GM19099 (cell line): ENCODE measurements around the gene ADAM33.

Source experiments
- POLR2A ChIP-seq: IDR thresholded peaks from 3 replicates; pipeline ENCODE4 v1.6.1; 2011; ENCODE audit warnings: low read depth; ENCODE audit not compliant: insufficient read length; ENCODE audit errors: extremely low read depth

The ADAM33 gene, protein sequence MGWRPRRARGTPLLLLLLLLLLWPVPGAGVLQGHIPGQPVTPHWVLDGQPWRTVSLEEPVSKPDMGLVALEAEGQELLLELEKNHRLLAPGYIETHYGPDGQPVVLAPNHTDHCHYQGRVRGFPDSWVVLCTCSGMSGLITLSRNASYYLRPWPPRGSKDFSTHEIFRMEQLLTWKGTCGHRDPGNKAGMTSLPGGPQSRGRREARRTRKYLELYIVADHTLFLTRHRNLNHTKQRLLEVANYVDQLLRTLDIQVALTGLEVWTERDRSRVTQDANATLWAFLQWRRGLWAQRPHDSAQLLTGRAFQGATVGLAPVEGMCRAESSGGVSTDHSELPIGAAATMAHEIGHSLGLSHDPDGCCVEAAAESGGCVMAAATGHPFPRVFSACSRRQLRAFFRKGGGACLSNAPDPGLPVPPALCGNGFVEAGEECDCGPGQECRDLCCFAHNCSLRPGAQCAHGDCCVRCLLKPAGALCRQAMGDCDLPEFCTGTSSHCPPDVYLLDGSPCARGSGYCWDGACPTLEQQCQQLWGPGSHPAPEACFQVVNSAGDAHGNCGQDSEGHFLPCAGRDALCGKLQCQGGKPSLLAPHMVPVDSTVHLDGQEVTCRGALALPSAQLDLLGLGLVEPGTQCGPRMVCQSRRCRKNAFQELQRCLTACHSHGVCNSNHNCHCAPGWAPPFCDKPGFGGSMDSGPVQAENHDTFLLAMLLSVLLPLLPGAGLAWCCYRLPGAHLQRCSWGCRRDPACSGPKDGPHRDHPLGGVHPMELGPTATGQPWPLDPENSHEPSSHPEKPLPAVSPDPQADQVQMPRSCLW

DNA sequence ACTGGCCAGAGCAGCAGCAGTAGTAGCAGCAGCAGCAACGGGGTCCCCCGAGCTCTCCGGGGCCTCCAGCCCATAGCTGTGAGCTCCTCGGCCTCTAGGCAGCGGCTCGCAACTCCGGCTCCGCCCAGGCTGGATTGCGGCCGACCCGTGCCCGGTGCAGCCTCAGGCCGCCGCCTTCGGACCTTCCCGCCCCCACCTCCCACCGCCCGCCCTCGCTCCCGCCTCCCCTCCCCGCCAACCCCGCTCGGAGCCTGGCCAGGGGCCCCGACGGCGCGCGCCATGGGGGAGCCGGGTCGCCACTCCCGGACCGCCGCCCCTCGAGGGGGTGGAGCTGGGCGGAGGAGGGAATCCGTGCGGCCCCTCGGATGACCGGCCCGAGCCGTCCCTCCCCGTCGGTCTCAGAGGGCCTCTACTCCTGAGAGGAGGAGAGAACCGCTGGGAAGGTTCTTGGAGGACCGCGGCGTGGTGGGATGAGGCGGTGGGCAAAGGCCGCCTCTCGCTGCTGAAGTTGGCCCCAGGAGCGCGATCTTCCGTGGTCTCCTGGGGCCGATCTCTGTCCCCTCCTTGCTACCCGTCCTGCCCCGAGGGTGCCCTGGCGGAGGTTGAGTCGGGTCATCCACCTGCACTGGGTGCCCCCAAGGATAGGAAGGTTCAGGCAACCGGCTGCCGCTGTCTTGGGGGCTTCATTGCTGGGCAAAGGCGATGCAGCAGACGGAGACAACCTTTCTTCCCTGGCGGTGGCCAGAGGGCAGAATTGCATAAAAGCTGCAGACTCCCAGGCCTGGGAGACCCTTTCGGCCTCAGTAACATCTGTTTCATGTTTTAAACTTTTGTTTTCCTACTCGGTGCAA is at the start of gene ADAM33:
Gene ADAM33 (minus strand): TSS at position 80 of the 851 bp plus-strand sequence. CDS start 6 bp downstream, at position 74.
- no peak for TF ChIP-seq POLR2A

DNA sequence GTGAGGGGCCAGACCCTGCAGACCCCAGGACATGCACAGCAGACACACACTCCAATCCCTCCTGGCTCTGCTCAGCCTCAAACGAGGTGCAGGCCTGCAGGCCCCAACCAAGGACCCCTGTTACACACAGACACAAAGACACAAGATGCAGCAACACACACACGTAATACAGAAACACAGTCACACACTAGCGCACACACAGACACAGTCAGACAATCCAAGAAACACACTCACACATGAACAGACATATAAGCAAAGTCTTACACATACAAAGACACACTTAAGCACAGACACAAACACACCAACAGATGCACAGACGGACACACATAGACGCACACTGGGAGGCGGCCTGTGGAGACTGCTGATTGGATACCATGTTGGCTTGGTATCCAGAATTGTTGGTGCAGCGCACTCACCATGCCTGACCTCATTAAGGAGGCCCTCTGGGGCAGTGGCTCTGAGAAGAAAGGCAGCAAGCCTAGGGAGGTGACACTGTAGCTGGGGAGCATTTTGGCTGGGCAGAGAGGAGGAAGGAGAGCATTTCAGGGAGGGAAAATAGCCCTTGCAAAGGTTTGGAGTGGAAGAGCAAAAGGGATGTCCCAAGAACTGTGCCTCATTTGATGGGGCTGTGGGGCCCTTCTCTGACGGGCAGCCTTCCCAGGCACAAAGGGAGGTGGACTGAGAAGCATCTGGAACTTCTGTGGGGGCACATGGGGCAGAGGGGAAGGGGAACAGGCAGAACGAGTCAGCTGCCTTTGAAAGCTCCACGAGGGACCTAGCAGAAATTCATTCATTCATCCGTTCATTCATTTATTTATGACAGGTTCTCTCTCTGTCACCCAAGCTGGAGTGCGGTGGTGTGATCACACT is 49.2 kb upstream of the ADAM33 start:
- TF ChIP-seq POLR2A, result no peak

DNA sequence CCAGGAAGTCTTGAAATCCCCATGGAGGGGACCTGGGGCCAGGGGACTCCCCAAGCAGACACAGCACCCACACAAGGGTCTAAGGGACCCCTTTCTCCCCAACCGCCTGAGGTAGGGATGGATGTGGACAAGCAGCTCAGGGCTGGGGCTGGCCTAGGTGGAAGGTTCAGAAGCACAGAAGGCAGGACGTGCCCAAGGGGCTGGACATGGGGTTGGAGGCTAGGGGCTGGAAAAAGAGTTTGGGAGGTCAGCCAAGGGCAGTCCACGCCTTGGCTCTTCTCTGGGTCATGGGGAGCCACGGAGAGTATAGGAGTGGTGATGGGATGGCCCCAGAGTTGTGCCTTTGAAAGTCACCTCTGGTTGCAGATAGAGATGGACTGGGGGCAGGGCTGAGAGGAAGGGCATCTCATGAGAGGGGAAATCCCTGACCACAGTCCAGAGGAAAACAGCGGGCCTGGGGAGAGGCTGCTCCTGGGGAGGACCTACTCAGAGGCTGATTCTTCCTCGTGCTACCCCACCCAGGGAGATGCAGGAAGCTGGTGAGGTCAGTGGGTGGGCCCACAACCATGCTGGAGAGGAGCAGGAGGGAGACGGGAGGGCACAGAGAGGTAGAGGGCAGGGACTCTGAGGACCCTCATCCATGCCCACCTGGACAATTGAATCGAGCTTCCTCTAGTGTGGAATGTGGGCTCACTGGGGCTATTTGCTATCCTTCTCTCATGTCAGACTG is 48.2 kb upstream of the ADAM33 start:
- TF ChIP-seq POLR2A, result no peak

DNA sequence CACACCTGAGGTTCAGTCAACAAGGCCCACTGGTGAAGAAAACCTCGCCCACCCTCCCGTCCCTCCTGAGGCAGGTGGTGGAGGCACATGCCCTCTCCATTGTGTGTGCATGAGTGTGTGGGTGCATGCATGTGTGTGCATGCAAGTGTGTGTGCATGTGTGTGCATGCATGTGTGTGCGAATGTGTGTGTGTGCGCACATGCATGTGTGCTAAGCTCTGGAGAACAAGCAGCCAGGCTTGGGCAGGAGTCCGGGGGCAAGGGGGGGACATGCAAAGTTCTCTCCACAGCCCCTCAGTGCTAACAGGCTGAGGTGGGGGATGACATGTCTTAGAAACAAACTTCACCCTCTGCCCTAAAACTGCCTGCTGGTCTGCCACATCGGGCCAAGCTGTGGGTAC is 47.6 kb upstream of the ADAM33 start:
- no peak for TF ChIP-seq POLR2A

DNA sequence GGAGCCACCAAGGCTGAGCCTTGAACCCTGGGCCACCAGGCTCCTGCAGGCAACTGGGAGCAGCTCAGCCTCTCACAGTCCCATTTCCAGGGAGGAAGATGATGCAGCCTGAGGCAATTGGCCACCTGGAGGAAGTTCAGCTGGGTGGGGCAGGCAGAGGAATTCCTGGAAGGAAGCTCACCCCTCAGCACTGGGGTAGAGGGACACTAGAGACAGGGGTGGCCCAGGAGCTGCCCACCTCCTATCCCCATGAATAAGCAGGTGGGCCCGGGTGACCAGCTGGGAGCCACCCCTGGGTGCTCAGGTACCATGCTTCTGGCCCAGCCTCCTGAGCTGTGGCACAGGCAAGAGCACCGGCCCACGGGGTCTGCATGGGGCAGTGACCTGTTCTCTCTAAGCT is 47.1 kb upstream of the ADAM33 start:
- TF ChIP-seq POLR2A, result no peak

DNA sequence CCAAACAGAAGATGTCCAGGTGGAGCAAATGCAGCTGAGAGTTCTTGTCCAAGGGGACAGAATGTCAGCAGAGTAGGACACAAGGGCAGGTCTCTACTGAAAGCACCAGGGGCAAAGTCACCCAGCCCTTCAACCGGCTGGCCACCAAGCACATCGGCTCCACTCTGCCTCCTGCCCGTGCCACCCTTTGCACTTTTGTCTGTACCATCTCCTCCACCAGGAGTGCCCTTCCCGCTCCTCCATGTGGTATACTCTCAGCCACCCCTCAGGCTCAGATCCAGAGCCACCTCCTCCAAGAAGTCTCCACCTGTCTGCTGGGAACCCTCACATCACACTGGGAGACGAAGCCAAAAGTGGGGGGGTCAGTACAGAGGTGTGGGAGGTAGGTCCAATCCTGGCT is 46.5 kb upstream of the ADAM33 start:
- no peak for TF ChIP-seq POLR2A

DNA sequence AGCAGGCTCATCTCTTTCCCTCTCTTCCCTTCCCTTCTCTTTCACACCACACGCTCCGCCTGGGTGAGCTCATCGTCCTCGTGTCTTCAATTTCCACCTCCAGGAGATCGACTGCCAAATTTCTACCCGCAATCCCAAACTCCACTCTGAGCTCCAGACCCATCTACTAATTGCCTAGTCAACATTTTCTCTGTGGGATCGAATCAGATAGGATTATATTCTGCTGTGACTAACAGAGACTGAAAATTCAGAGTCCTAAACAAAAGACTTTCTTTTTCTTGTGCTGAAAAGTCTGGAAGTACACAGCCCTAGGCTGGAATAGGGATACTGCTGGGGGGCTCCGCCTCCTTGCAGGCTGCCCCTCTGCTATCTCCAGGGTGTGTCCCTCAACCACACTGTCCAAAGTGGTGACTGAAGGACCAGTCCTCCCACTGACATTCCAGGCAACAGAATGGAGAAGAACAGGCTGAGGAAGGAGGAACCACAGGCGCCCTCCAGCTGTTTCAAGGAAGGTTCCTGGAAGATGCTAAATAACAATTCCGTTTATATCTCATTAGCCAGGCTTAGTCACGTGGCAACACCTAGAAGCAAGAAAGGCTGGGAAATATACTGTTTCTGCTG is 45.7 kb upstream of the ADAM33 start:
- no peak for TF ChIP-seq POLR2A

DNA sequence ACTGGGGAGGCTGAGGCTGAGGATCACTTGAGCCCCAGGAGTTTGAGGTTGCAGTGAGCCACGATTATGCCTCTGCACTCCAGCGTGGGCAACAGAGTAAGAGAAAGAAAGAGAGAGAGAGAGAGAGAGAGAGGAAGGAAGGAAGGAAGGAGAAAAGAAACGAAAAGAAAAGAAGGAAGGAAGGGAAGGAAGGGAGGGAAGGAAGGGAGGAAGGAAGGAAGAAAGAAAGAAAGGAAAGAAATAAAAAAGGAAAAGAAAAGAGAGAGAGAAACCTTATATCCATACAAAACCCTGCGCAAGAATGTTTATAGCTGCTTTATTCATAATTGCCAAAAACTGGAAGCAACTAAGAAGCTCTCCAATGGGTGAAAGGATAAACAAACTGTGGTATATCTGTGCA is 42.5 kb upstream of the ADAM33 start:
- no peak for TF ChIP-seq POLR2A

DNA sequence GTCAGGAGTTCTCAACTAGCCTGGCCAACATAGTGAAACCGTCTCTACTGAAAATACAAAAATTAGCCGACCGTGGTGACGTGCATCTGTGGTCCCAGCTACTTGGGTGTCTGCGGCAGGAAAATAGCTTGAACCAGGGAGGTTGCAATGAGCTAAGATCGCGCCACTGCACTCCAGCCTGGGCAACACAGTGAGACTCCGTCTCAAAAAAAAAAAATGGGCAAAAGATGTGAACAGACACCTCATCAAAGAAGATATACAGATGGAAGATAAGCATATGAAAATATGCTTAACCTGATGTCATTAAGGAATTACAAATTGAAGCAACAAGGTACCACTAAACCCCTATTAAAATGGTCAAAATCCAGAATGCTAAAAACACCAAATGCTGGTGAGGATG is 41.5 kb upstream of the ADAM33 start:
- TF ChIP-seq POLR2A, result no peak

DNA sequence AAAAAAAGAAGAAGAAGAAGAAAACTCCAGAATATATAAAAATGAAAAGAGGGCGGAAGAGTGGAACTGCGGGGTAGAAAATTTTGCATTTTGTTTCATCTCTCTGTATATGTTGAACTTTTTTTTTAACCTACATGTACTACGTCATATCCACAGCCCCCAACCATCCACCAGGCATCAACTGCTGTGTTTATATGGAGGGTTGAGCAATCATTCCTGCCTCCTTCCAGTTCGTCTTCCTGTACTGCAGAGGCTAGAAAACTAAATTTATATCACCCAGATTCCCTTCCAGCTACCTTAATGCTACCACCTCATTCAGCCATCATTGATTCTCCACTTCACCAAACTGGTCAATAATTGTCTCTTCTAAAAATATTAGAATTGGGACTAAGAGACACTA is 40.1 kb upstream of the ADAM33 start:
- TF ChIP-seq POLR2A, result no peak

DNA sequence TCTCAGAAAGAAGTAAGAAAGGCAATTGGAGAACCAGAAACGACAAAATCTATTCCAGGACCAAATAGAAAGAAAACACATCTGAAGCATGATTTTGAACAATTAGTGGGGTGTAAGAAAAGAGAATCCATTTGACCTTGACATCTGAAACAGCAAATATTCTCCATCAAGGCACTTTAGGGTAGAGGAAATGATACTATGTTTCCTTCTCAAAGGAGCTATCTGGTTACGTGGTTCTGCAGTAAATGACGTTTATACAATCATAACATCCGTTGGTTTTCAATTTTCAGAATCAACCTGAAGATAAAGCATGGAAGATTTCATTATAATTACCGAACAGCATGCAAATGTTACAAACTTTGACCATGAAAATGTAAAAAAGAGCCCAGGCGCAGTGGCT is 38.8 kb upstream of the ADAM33 start:
- no peak for TF ChIP-seq POLR2A

DNA sequence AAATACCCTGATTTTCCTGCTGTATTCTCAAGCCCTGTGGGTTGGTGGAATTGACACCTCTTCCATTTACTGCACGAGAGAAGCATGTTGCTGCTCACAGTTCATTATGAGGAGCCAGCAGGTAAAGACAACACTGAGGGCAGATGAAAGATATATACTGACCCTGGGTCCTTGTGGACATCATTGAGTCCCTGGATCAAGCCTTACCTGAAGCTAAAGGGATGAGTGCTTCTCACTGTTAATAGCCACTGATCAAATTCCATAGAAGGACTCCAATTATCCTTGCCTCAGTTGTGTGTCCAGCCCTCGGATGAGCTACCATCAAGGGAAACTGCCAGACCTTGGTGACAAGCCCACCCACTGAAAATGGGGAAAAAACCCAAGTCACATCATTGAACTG is 38.3 kb upstream of the ADAM33 start:
- no peak for TF ChIP-seq POLR2A

DNA sequence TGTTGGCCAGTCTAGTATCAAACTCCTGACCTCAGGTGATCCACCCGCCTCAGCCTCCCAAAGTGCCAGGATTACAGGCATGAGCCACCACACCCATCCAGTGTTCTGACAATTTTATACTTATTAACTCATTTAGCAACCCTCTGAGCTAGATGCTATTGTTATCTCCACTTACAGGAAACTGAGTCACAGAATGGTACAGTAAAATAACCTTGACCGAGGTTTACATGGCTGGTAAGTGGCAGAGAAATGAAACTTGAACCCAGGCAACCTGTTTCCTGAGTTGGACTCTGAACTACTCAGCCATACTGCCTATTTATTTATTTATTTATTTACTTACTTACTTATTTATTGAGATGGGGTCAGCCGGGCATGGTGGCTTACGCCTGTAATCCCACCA is 37.2 kb upstream of the ADAM33 start:
- TF ChIP-seq POLR2A, result no peak

DNA sequence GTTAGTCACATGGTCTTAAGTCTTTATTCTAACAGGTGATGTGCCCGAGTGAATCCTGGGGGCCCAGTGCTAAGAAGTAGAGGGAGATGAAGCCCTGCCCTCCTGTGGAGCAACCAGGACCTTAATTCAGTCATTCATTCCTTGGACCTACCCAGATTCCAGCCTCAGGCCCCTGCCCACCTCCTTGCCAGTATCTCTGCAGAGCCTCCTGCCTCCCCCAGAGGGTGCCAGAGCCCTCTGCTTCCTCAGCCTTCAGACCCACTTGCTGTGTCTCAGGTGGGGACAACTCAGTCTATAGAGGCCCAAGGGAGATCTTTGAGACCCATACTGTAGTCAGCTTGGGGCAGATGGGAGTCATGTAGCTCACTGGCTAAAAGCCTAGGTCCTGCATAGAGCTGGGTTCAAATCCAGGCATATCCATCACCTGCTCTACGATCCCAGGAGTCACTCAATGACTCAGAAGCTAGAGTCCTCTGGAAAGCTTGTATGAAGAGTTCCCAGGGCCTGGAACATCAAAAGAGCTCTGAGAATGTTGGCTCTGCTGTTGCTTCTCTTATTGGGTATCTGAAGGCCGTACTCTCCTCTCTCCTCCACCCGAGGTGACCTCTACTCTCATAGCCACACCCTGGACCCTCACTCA is 34.5 kb upstream of the ADAM33 start:
- no peak for TF ChIP-seq POLR2A
